Lower lobe of right lung (tissue), 2 donors: ENCODE measurements around the gene GON4L. TPM values are rescaled to one million over a fixed set of nuclear protein-coding genes. Genes with fewer than 3 reads are reported as not detected.
"Not testable (repeated sequence)": the region's sequence is repeated elsewhere in the genome, so short reads cannot be mapped to it uniquely, and the experiment has no call there.

ENCODE experiments used
- ATAC-seq, 2 donors: fragments of 200-7000 bp; cut with Tn5 transposase; one replicate each; pipeline ENCODE4 v1.9.1; 2020 to 2022; ENCODE audit warnings: mild to moderate bottlenecking in 2 of 2, moderate library complexity in 2 of 2
- DNase-seq: peaks from one replicate; pipeline ENCODE4 v3.0.0-alpha.2; 2020
- H3K27ac ChIP-seq: fragments of 200-600 bp; one replicate; pipeline ENCODE4 v1.8.0; 2022
- H3K27me3 ChIP-seq: fragments of 200-600 bp; one replicate; pipeline ENCODE4 v1.8.0; 2022; ENCODE audit warnings: low read depth
- H3K36me3 ChIP-seq: fragments of 200-600 bp; one replicate; pipeline ENCODE4 v1.8.0; 2022; ENCODE audit warnings: mild to moderate bottlenecking
- H3K4me1 ChIP-seq: fragments of 200-600 bp; one replicate; pipeline ENCODE4 v1.8.0; 2022
- H3K4me3 ChIP-seq: fragments of 200-600 bp; one replicate; pipeline ENCODE4 v1.8.0; 2022; ENCODE audit warnings: mild to moderate bottlenecking
- H3K9me3 ChIP-seq: fragments of 200-600 bp; one replicate; pipeline ENCODE4 v1.8.0; 2022
- CTCF ChIP-seq: fragments of 200-600 bp; IDR thresholded peaks from one replicate; pipeline ENCODE4 v1.8.0; 2022; ENCODE audit warnings: antibody characterized with exemption, mild to moderate bottlenecking
- intact Hi-C: fragments of 100-400 bp; cut with DNase I; formaldehyde crosslinking; loops from one replicate; pipeline ENCODE4 v1.11.0; 2022
- total RNA-seq: library from RNA; stranded (reverse); fragmentation: NEBNext Ultra II Directional; extraction: Animal tissue kit (Norgen Biotek cat#: 25700); gene quantifications from one replicate; pipeline ENCODE4 v1.2.1, GENCODE V29; 2021
- donor health status: DM: no; HTN: yes; CAD: no; lungs with severe emphysema.

GON4L gene
- total RNA-seq, 1 donor from 2014 or later, result 46.9 TPM

- no peak for ATAC-seq
- H3K4me1 ChIP-seq, result no peaks in the 10 kb centered on the region
- intact Hi-C loops, result no loop called here
- TF ChIP-seq CTCF, result no peak
- no peaks in the 10 kb centered on the region for H3K9me3 ChIP-seq
- H3K27me3 ChIP-seq, result no peaks in the 10 kb centered on the region
- H3K4me3 ChIP-seq, result no peak overlapping the region
- no peak for DNase-seq
- no peak overlapping the region for H3K27ac ChIP-seq
- peaks cover 56% of the 10 kb centered on the region for H3K36me3 ChIP-seq
Measured at GRCh38 chr1:155719703-155720102, 137.3 kb downstream of the GON4L start.

GRCh38 chr1:155718524-155719115 lies 138.4 kb downstream of the GON4L start:
- DNase-seq, H3K27ac ChIP-seq, H3K9me3 ChIP-seq, H3K4me3 ChIP-seq, intact Hi-C loops, H3K27me3 ChIP-seq, ATAC-seq, H3K4me1 ChIP-seq: not testable (repeated sequence)
- H3K36me3 ChIP-seq, result peaks cover 53% of the 10 kb centered on the region

- H3K4me1 ChIP-seq, result no peaks in the 10 kb centered on the region
- no peak for DNase-seq
- H3K9me3 ChIP-seq, result no peaks in the 10 kb centered on the region
- TF ChIP-seq CTCF, result no peak
- H3K27ac ChIP-seq, result no peak overlapping the region
- H3K36me3 ChIP-seq, result peaks cover 57% of the 10 kb centered on the region
- H3K4me3 ChIP-seq, result no peak overlapping the region
- H3K27me3 ChIP-seq, result no peaks in the 10 kb centered on the region
- no peak for ATAC-seq
- intact Hi-C loops, result no loop called here
Measured at GRCh38 chr1:155717041-155717440, 140.0 kb downstream of the GON4L start.

- Histone ChIP-seq H3K9me3 (no peaks in the 10 kb centered on the region), H3K4me1 (no peaks in the 10 kb centered on the region), H3K36me3 (peaks cover 48% of the 10 kb centered on the region), H3K27ac (no peak overlapping the region), H3K4me3 (no peak overlapping the region), H3K27me3 (no peaks in the 10 kb centered on the region)
- DNase-seq (no peak), ATAC-seq (no peak)
- TF ChIP-seq CTCF, result no peak
- intact Hi-C loops, result no loop called here
Measured at GRCh38 chr1:155715777-155716176, 141.2 kb downstream of the GON4L start.

- intact Hi-C loops, H3K27me3 ChIP-seq, H3K4me1 ChIP-seq, H3K9me3 ChIP-seq, DNase-seq, H3K27ac ChIP-seq, ATAC-seq, H3K4me3 ChIP-seq: not testable (repeated sequence)
- H3K36me3 ChIP-seq, result peaks cover 50% of the 10 kb centered on the region
Measured at GRCh38 chr1:155715056-155715455, 142.0 kb downstream of the GON4L start.

- no peaks in the 10 kb centered on the region for H3K9me3 ChIP-seq
- ATAC-seq, result no peak
- H3K36me3 ChIP-seq, result peaks cover 35% of the 10 kb centered on the region
- no peak for TF ChIP-seq CTCF
- H3K27ac ChIP-seq, result no peak overlapping the region
- H3K4me1 ChIP-seq, result no peaks in the 10 kb centered on the region
- no peak overlapping the region for H3K4me3 ChIP-seq
- DNase-seq, result no peak
- intact Hi-C loops, result no loop called here
- no peaks in the 10 kb centered on the region for H3K27me3 ChIP-seq
Measured at GRCh38 chr1:155713075-155713474, 143.9 kb downstream of the GON4L start.

GRCh38 chr1:155712636-155713035 lies 144.4 kb downstream of the GON4L start:
- intact Hi-C loops, H3K4me1 ChIP-seq, H3K27ac ChIP-seq, H3K9me3 ChIP-seq, H3K4me3 ChIP-seq, ATAC-seq, DNase-seq, H3K27me3 ChIP-seq: not testable (repeated sequence)
- peaks cover 31% of the 10 kb centered on the region for H3K36me3 ChIP-seq

- ATAC-seq, intact Hi-C loops, H3K27me3 ChIP-seq, H3K4me1 ChIP-seq, DNase-seq, H3K27ac ChIP-seq, H3K4me3 ChIP-seq, H3K9me3 ChIP-seq: not testable (repeated sequence)
- peaks cover 24% of the 10 kb centered on the region for H3K36me3 ChIP-seq
Measured at GRCh38 chr1:155711457-155711856, 145.6 kb downstream of the GON4L start.
